NCI-H526 treated with DMSO at 0.1 percent for 48 hours (cell line): ENCODE data around the gene TPST2.

Experiments
- DNase-seq: peaks from one replicate; lab custom pipeline; 2025; lab: John Stamatoyannopoulos, UW

TPST2 gene

GRCh38 chr22:26580240-26580962 is 9.5 kb downstream of the TPST2 start:
- DNase-seq = no peak

- DNase-seq = no peak
Observed at GRCh38 chr22:26579331-26579886, 10.5 kb downstream of the TPST2 start.

DNA sequence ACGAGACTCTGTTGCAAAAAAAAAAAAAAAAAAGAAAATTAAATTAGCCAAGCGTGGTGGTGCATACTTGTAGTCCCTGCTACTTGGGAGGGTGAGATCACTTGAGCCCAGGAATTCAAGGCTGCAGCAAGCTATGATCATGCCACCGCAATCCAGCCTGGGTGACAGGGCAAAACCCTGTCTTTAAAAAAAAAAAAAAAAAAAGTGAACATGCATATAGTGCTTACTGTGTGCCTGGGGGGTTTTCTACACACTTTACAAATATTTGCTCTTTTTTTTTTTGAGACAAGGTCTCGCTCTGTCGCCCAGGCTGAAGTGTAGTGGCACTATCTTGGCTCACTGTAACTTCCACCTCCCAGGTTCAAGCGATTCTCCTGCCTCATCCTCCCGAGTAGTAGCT is 12.9 kb downstream of the TPST2 start:
- DNase-seq = no peak

DNA sequence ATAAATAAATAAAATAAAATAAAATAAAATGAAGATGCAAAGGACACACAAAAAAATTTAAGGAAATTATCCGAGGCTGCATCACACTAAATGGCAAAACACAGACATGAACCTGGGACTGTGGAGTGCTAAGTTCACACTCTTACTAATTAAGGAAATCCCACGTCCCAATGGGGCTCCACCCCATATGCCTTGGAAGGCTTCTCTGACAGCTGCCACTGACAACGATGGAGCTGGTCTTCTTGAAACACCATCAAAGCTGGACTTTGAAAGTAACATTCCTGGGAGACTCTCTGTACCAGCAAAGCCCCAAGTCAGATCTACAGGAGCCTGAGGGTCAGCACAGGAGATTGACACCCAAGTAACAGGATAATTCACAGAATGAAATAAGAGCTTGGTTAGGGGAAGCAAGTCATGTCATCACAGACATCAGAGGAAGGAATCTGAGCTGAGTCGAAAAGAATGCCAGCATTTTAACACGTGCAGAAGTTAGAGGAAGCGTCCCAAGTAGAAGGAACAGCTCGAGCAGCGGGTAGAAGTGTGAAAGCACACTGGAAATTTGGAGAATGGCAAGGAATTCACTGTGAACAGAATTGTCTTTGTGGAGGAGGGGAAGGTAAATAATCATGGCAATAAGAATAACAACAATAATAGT is 13.8 kb downstream of the TPST2 start:
- DNase-seq = no peak

GRCh38 chr22:26574001-26574723 is 15.8 kb downstream of the TPST2 start:
- DNase-seq = no peak

DNA sequence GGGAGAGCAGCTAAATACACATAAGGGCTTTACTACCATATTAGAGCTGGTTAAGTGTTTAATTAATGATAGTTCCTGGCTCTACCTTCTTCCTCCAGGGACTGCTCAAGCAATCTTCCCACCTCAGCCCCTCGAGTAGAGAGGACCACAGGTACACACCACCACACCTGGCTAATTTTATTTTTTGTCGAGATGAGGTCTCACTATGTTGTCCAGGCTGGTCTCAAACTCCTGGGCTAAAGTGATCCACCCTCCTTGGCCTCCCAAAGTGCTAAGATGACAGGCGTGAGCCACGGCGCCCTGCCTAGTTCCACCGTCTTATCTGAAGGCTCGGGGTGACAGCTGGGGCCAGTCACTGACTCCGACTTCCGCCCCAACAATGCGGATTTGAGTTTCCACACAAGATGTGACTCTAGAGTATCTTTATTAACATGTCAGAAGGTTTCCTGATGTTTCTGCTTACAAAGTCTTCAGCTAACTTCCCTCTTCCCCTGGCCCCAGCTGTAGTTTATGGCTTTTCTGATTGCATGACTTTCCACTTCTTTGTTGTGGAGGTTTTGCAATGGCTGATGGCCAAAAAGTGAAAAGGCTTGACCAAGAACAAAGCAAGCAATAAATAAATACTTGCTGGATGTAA is 16.8 kb downstream of the TPST2 start:
- no peak for DNase-seq

GRCh38 chr22:26570864-26571525 is 18.9 kb downstream of the TPST2 start:
- DNase-seq = no peak

DNA sequence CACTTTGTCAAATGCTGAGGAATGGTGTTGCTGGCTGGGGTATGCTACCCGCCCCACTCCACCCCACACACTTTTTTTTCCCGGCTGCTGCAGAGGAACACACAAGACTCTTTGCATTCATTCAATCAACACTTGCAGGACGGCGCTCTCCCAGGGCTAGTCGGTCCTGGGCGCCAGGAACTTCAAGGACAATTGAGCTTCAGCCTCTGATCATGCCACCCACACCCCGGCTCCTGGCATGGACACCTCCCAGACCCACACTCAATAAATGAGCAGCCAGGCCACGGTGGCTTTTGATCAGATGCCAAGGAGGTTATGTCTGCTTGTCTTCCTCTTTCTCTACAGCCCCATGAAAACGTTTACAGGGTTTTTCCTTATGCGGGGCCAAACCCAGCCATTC is 19.8 kb downstream of the TPST2 start:
- DNase-seq = no peak

DNA sequence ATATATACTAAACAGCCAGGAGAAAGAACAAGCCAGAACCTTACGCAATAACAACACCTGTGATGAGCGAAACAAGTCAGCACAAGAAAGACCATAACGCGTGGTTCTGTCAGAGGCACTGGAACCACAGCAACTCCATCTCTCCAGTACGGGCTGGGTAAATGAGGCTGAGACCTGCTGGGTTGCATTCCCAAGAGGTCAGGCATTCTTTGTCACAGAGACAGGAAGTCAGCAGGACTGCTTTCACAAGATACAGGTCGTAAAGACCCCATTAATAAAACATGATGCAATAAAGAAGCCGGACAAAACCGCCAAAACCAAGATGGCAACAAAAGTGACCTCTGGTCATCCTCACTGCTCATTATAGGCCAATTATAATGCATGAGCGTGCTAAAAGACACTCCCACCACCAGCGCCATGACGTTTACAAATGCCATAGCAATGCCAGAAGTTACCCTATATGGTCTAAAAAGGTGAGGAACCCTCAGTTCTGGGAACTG is 21.7 kb downstream of the TPST2 start:
- no peak for DNase-seq

DNA sequence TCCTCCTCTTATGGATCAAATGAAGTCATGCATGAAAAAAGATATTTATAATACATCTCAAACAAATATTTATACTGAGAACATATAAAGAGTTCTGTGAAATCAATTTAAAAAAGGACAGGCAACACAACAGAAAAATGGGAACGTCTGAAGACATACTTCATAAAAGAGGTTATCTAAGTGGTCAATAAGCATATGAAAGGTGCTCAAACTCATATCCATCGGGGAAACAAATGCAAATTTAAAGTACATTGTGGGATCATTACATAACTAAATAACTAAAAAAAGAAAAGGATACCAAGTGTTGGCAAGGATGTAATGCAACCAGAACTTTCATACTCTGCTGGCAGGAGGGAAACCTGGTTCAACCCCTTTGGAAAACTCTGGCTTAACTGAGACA is 22.3 kb downstream of the TPST2 start:
- DNase-seq = no peak

DNA sequence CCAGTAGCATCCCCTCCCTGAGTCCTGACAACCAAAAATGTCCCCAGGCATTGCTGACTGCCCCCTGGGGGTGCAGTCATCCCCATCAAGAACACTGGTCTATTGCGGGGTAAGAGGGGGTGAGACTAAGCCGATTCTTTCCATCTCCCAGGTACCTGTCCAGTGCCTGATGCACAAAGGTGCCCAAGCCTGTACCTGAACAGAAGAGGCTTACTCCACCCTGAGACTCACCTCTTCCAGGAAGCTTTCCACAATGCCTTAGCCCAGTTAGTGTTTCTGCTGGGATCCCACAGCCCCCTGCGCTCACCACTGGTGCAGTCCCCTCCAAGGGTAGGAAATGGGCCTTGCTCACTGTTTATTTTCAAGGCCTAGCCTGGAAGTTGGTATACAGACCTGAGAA is 22.9 kb downstream of the TPST2 start:
- DNase-seq = no peak

GRCh38 chr22:26565889-26566288 is 24.0 kb downstream of the TPST2 start:
- DNase-seq = no peak

- no peak for DNase-seq
Observed at GRCh38 chr22:26565181-26565580, 24.8 kb downstream of the TPST2 start.

- no peak for DNase-seq
Observed at GRCh38 chr22:26564672-26565071, 25.3 kb downstream of the TPST2 start.

DNA sequence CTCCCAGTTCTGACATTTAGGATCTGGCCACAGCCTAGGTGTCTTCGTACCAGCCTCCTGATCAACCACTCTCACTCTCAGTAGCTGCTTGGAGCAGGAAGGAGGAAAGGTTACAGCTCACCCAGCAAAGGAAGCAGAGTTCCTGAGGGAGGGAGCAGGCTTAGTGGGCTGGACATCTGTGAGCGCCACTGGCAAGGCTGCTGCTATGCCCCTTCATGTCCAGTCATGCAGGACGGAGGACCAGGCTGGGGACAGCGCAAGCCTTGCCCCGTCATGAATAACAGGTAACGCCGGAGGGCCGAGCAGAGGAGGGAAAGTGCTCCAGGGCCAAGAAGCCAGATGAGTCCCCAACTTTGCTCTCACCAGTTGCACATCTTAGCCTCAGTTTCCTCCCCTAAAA is 25.8 kb downstream of the TPST2 start:
- DNase-seq = no peak

- DNase-seq = no peak
Observed at GRCh38 chr22:26563022-26563421, 26.9 kb downstream of the TPST2 start.

DNA sequence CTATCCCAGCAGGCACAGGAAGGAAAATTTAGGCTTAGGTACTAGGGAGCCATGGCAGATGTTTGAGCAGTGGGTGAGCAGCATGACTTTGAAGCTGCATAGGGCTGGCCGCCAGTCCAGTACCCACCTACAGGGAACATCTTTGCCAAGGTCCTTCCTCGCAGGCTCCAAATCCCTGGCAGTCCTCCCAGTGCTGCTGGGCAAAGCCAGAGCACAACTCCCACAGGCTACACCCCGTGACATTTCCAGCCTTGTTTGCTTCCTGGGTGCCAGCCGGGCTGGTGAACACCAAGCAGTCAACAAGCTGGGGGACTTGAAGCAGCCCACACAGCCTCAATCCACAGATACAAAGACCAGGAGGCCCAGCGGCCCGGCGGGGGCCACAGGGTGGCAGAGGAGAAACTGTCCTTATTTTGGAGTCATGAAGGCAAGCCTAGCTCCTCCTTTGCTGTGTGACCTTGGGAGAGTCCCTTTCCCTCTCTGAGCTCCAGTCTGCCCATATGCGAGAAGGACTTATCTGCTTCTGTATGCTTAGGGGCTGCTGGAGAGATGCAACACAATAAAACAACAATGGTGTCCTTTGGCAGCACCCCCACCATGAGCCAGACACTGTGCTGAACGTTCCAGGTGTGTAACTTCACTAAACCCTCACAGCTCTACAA is 28.0 kb downstream of the TPST2 start:
- DNase-seq = no peak

GRCh38 chr22:26559961-26560575 is 29.9 kb downstream of the TPST2 start:
- DNase-seq = no peak

- no peak for DNase-seq
Observed at GRCh38 chr22:26558248-26558895, 31.6 kb downstream of the TPST2 start.

GRCh38 chr22:26556904-26557303 is 33.0 kb downstream of the TPST2 start:
- DNase-seq = no peak
